GM21723 (cell line): Measurements from ENCODE around the gene CTAGE6.
"Not testable (repeated sequence)": the region's sequence is repeated elsewhere in the genome, so short reads cannot be mapped to it uniquely, and the experiment has no call there.

Source experiments
- ATAC-seq: cut with Tn5 transposase; IDR thresholded peaks from one replicate; pipeline ENCODE4 v1.9.1; 2021; ENCODE audit warnings: mild to moderate bottlenecking, moderate library complexity; ENCODE audit not compliant: unreplicated experiment

CTAGE6 gene, protein sequence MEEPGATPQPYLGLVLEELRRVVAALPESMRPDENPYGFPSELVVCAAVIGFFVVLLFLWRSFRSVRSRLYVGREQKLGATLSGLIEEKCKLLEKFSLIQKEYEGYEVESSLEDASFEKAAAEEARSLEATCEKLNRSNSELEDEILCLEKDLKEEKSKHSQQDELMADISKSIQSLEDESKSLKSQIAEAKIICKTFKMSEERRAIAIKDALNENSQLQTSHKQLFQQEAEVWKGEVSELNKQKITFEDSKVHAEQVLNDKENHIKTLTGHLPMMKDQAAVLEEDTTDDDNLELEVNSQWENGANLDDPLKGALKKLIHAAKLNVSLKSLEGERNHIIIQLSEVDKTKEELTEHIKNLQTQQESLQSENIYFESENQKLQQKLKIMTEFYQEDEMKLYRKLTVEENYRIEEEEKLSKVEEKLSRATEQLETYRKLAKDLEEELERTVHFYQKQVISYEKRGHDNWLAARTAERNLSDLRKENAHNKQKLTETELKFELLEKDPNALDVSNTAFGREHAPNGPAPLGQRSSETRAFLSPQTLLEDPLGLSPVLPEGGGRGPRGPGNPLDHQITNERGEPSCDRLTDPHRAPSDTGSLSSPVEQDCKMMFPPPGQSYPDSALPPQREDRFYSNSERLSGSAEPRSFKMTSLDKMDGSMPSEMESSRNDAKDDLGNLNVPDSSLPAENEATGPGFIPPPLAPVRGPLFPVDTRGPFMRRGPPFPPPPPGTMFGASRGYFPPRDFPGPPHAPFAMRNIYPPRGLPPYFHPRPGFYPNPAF

DNA sequence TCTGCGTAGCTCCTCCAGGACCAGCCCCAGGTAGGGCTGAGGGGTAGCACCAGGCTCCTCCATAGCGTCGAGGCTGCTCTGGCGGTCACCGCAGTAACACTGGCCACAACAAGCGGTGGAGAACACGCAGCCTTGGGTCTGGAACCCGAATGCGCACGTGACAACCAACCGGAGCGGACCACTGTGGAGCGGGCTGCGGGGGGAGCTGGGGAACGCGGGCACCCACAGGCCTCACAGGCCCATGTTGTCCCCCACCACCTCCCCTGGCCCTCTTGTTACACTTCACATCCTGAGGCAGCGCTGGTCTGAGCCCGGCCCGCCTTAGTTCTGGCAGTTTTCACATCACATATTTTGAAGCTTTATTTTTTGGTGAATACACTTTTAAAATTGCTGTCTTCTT, at the start of gene CTAGE6:
TSS of gene CTAGE6 (minus strand) at position 101 of the 400 bp plus-strand sequence. CDS start at position 63, 38 bp downstream.
- not testable (repeated sequence) for ATAC-seq

DNA sequence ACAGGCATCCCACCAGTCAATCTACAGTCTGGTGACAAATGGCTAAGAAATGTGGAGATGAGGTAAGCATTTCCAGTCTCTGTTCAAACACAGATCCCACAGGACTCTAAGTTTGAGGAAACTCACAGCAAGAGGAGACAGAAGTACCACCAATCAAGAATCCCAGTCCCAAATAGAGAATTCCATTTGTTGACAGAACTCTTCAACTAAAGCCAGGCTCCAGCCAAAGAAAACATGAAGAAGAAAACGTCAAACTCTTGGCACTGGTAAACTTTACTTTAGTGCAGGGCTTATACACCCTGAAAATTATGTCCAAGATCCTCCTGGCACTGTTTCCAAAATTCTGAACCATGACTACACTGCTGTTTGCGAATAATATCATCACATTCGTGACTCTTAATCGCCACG, 49.2 kb upstream of the CTAGE6 start:
- not testable (repeated sequence) for ATAC-seq

DNA sequence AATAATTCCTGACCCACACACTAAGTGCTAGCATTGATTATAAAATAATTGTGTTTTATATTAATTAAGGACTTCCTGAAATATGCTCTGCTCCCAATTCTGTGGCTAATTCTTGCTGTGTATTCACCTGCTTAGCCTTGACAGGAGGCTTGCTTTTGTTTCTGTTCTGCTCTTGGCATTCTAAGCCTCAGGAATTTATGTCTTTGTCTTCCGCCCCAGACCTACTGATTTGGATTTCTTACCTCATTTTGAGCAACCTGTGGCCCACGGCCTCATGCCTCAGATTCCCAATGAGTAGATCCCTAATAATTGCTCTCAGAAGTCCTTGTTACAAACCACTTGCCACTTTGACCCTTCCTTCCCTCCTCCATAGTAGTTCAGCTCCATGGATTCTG, 40.4 kb upstream of the CTAGE6 start:
- ATAC-seq = not testable (repeated sequence)

DNA sequence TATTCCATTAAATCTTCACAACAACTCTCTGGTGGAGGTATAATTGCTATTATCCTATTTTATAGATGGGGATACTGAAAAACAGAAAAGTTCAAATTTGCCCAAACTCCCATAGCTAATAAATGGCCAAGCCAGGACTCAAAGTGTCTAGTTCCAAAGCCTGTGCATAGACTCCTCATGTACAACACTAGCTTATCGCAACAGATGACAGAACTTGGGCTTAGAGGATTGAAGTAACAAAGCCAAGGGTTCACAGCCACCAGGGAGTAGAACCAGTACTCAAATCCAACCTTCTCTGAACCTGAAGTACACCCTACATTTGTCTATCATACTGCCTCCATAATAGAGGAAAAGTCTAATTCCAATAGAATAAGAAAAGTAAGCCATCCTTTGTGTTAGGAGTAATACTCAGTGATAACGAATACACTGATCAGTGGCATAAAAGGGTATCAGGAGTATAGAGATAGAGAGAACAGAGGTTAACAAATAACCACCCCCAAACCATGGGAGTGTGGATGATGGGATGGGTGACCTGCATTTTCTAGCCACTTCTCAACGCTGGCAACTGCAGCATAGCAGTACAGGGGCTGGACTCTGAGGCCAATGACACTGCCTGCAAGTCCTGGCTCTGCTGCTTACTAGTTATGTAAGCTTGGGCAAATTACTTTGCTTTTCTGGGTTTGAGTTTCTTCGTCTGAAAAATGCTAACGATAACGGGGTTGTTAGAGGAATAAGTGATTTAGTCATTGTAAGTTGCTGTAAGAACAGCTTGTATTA, 39.8 kb upstream of the CTAGE6 start:
- not testable (repeated sequence) for ATAC-seq

DNA sequence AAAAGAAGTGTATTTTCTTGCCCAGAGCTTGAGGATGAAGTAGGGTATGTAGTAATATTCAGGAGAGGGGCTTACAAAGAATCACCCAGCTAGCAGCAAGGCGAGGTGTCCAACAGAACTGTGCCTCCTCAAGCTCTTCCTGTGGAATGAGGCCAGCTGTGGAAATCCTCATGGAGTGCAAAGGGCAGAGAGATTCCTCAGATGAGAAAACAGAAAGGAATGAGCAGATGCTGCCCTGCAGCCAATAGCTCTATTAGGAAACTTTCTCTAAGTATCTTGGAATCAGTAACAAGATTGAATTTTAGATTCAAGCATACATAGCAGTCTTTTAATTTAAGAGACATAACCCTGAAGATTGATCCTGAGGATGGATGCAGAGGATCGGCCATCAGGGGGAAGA, 38.2 kb upstream of the CTAGE6 start:
- not testable (repeated sequence) for ATAC-seq

DNA sequence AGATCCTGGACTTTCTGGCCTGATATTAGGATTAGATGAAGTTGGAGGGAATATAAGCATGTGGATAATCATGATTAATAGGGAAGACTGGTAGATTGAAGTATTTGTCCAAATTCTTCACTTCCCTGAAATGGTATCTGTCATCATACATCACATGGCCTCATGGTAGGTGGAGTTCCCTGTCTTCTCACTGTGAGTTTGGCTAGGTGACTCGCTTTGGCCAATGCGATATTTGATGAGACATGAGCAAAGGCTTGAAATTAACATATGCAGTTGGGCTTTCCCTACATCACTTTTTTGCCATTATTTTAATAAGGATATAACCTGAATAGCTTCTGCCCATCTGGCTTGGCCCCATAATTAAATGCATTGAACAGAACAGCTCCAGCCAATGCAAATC, 35.1 kb upstream of the CTAGE6 start:
- not testable (repeated sequence) for ATAC-seq

DNA sequence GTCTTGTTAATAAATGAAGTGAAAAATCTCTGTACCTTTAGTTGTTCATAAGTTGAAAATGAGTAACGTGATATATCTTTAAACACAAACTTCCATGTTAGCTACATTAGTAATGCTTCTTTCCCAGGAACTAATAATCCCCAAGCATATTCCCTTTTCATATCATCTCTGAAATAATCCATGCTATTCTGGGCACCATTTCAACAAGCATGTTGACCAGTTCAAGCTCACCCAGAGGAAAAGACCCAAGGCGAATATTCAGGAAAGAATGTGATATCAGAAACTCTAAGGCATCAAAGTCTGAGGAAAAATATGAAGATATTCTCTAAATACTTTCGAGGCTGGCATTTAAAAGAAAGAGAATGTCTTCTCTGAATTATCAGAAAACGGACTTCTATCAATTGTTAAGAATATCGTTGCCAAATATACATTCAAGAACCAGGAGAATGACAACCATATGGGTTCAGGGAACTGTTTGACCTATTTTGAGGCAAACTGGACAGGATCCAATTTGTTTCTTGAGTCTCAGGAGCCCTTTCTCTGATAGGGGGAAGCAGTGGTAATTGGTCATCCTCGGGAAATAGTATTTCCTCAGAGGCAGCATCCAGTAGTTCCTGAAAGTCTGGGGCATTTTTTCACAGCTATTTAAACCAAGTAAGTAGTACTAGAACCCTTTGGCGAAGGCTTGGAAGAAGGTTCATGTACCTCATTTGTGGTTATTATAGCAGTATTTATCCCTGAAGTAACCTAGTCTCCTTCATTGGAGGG, 28.1 kb upstream of the CTAGE6 start:
- ATAC-seq = not testable (repeated sequence)

DNA sequence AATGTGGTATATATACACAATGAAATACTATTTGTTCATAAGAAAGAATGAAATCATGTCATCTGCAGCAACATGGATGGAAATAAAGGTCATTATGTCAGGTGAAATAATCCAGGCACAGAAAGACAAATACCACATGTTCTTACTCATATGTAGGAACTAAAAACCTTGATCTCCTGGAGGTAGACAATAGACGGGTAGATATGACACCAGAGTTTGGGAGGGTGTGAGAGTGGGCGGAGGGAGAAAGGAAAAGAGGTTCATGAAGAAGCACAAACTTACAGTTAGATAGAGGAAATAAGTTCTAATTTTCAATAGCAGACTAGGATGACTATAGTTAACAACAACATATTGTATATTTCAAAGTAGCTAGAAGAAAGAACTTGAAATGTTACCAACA, 22.1 kb upstream of the CTAGE6 start:
- not testable (repeated sequence) for ATAC-seq

DNA sequence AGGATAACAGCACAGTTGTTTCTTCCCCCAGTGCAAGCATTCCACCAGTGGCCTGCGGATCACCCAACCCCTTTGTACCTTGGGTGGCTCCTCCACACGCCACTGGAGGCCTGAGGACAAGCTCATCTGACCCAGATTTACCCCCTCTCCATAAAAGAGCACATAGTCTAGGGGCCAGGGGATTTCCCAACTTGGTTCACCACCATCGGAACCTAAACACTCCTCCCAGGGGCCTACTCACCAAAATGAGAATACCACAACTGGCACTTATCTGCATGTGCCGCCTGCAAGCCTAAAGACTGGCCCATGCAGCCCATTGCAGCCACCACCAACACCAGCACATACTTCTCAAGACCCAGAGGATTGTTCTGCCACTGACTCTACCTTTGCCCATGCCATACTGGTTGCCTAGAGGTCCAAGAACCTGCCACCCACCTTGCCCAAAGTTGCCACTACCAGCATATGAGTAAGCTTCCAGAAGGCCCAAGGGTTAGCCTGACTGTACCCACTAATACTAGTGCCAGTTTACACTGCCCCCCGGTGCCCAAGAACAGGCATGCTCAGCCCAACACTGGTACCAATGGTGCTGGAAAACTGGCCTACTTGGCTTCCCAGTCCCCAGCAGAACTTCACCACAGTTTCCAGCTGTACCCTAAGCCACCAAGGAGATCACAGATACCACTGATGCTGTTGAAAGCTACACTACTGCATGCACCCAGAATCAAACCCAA, 15.4 kb upstream of the CTAGE6 start:
- not testable (repeated sequence) for ATAC-seq

DNA sequence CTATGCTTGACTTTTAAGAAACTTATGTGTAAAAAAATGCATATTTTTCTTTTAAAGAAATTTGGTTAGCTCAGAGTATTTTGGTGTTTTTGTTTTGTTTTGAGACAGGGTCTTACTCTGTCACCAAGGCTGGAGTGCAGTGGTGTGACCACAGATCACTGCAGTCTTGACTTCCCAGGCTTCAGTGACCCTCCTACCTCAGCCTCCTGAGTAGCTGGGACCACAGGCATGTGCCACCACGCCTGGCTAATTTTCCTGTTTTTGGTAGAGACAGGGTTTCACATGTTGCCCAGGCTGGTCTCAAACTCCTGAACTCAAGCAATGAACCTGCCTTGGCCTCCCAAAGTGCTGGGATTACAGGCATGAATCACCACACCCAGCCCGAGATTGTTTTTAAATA, 10.0 kb upstream of the CTAGE6 start:
- ATAC-seq = not testable (repeated sequence)

DNA sequence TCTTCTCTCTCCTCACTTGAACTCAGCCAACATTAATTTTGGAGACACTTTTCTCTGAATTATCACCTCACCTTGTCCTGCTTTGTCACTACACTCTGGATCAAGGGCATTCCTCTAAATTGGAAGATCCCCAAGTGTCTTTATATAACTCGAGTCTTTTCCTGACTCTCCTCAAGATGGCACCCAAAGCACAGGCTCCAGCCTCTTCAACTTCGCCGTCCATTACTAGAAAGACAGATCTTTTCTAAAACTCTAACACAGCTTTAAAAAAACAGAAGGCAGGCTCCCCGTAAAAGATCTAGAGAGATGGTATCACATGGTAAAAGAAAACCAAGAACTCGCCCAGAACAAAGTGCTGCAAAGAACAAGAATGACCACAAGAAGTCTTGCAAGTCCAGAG, 8.2 kb upstream of the CTAGE6 start:
- ATAC-seq = not testable (repeated sequence)

DNA sequence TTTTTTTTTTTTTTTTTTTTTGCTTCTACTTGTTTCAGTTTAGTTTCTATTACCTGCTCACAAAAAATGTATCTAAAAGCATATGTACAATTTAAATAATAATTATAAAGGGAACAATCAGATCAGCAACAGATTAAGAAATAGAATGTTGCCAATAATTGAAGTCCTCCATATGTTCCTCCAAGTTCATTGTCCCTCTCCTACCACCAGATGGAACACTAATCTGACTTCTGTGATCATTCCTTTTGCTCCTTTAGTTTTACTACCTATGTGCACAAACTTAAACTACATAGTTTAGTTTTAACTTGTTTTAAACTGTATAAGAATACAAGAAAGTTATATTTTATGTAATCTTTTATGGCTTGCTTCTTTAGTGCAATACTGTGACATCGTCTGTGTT, 5.6 kb upstream of the CTAGE6 start:
- ATAC-seq = not testable (repeated sequence)

DNA sequence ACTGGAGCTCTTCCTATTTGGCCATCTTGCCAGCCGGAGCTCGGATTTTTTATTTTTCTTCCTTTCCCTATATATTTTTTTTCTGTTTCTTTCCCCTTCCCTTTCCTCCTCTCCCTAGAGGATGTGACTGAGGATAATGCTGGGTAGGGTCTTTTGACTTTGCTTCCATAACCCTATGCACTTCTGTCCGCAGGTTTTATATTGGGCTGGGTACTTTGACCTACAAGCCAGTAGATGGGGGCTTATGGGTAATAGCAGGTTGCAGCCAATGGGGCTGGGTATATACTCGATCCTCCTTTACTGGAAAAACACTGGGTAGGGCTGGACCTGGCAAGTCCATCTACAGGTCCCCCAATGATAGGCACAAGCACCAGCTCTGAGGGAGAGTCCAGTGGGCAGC, 12.2 kb downstream of the CTAGE6 start:
- not testable (repeated sequence) for ATAC-seq

DNA sequence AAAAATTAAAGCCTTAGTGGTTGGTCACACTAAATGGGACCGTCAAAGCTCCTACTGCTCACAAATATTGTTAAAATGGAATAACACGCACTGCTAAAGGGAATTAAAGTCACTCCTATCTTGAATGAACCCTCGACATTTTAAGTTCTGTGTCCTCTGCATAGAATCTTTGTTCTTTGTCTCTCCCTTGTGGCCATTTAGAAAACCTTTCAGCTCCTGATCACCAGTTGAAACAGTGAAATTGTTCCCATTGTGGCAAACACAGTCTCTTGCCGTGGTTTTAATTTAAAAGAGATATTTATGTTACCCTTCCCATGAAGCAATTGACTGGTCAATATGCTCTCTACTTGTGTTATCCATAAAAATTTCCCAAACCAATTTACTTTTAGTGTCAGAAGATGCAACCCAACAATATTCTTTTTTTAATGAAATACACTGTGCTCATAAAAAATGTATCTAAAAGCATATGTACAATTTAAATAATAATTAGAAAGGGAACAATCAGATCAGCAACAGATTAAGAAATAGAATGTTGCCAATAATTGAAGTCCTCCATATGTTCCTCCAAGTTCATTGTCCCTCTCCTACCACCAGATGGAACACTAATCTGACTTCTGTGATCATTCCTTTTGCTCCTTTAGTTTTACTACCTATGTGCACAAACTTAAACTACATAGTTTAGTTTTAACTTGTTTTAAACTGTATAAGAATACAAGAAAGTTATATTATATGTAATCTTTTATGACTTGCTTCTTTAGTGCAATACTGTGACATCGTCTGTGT, 20.3 kb downstream of the CTAGE6 start:
- peak; percentile 84 for ATAC-seq

DNA sequence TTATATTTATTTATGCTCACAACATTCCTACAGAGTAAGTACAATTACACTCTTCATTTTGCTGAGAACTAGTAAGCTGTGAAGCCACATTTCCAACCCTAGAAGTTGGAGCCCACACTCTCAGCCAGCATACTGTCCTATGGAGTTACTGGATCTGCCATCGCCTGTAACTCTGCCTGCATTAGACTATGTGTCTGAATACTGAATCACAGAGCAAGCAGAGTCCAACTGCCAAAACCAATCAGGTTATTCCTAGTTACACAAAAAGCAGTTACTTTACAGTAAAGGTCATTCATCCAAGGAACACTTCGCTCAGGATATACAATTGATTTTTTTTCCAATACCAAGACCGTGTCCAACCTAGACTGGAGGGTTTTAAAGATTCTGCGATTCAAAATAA, 21.5 kb downstream of the CTAGE6 start:
- ATAC-seq = no peak

DNA sequence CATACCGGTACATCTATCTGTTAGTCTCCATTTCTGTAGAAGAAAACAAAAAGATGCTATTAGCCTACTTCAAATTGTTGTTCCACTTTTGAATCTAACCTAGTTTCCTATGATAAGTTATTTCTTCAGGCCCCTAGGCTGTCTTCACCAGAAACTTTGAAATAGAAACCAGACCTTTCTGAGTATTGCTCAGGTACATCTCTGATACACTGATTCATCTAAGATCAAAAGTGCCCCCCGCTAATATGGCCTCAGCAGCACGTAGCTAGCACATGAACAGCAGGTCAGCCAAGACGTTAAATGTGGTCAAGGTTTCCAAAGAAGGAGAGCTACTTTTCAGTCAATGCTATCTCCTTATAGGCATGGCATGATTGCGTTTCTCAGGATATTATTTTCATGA, 23.6 kb downstream of the CTAGE6 start:
- no peak for ATAC-seq

DNA sequence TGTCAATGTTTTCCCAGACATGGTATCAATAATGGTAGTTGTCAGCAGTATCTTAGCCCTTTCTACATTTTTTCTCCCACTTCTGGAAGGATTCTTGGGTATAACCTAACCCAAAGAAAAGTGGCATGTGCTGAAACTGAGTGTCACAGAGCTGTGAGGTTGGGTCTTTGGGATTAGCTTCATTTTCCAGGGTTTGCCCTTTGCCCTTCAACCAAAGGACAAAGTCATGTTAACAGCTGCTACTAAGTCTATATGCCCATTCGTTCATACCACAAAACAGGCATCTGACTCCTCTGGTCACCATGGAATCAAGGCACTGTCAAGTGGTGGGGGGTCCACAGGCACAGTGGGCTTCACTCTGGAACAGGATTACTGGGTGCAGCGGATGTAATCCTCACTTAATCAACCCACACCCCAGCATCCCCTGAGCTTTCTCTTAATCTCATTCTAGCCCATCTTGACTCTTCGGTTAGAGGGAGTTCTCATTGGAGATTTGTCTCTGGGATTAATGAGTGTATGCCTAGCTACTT, 29.1 kb downstream of the CTAGE6 start:
- no peak for ATAC-seq

DNA sequence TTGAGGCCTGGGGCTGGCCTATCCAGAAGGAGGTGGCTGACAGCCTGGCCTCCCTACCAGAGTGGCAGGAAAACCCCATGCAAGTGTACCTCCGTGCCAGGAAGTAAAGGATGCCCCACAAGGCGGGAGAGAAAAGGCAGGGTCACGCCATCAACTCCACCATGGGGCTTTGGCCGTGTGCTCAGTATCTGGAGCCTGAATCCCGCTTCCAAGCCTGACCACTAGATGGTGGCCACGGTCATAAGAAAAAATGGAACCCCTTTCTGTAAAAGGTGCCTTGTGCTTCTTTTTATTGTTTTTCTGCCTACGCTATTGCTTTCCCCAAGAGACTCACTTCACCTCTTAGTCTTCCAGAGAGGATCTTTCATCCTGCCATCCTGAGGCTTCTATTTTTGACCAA, 29.9 kb downstream of the CTAGE6 start:
- ATAC-seq = peak; percentile 61

DNA sequence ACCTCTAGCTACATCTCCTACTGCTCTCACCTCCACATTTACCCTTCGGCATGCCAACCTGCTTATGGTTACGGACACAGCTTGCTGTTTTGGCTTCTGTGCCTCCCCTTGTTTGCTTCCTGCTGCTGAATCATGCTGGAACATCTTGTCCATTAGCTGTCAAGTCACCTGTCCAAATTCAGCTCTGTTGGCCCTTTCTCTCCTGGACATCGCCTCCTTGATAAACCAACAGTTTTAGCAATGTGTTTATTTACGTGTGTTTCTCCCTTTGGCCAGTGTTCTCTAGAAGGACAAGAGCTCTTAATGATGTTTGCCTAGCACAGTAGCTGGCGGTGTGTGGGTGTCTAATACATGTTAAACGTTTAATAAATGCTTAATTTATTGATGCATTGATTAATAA, 31.4 kb downstream of the CTAGE6 start:
- ATAC-seq = not testable (repeated sequence)
